Muscle of leg (tissue), 11 donors: Measurements from ENCODE around the gene METTL25. TPM values are rescaled to one million over a fixed set of nuclear protein-coding genes. Genes with fewer than 3 reads are reported as not detected.
A peak's percentile ranks its signal among the peaks of the same experiment; 100 is the strongest.

Source experiments
- DNase-seq: peaks from one replicate; pipeline ENCODE4 v3.0.0; 2013
- H3K27ac ChIP-seq: one replicate; pipeline ENCODE4 v1.5.1; 2013; ENCODE audit warnings: mild to moderate bottlenecking, low read length, control low read depth
- H3K27me3 ChIP-seq: one replicate; pipeline ENCODE4 v1.6.1; 2013; ENCODE audit warnings: low read length; ENCODE audit not compliant: control insufficient read depth, insufficient read depth
- H3K36me3 ChIP-seq: one replicate; pipeline ENCODE4 v1.6.1; 2013; ENCODE audit warnings: low read length; ENCODE audit not compliant: control insufficient read depth, insufficient read depth
- H3K4me1 ChIP-seq: one replicate; pipeline ENCODE4 v1.6.1; 2013; ENCODE audit warnings: low read length; ENCODE audit not compliant: control insufficient read depth, insufficient read depth
- H3K4me3 ChIP-seq: one replicate; pipeline ENCODE4 v1.5.1; 2013; ENCODE audit warnings: low read length, control low read depth
- H3K9me3 ChIP-seq: replicated peaks from 2 replicates; pipeline ENCODE4 v1.6.1; 2013; ENCODE audit warnings: low read depth, low read length; ENCODE audit not compliant: control insufficient read depth
- WGBS: methylation state at CpG from one replicate; pipeline ENCODE4 v1.1.5; 2013; ENCODE audit warnings: missing lambda C conversion rate; ENCODE audit not compliant: insufficient coverage; 5-methylcytosine and 5-hydroxymethylcytosine counted together
- polyA plus RNA-seq, 8 donors: library from polyadenylated mRNA; unstranded; fragments of 120-200 nt; gene quantifications; one replicate each; pipeline versions ENCODE4 v1.2.1 to v1.2.3, GENCODE V29; 2013; ENCODE audit warnings: inconsistent platforms in 1 of 8, low replicate concordance in 1 of 8; ENCODE audit not compliant: insufficient read length in 8 of 8, insufficient read depth in 1 of 8
- total RNA-seq: library from RNA; stranded (reverse); fragments of 120-200 nt; gene quantifications from one replicate; pipeline ENCODE4 v1.2.4, GENCODE V29; 2013

METTL25 gene
- total and polyA plus RNA-seq, 9 donors, result 5.0 to 24.8 (median 7.4) TPM

- Histone ChIP-seq H3K9me3 (no peaks in the 10 kb centered on the region), H3K27ac (no peak overlapping the region), H3K27me3 (no peaks in the 10 kb centered on the region), H3K36me3 (no peaks in the 10 kb centered on the region), H3K4me3 (no peak overlapping the region), H3K4me1 (peaks cover 3% of the 10 kb centered on the region)
- 93% methylated on average over 5 of the region's 5 CpGs for WGBS
- DNase-seq, result no peak
Measured at GRCh38 chr12:82517808-82518207, 159.5 kb downstream of the METTL25 start.

GRCh38 chr12:82519510-82519909, 161.2 kb downstream of the METTL25 start:
- Histone ChIP-seq H3K9me3 (no peaks in the 10 kb centered on the region), H3K27ac (no peak overlapping the region), H3K4me1 (peaks cover 4% of the 10 kb centered on the region), H3K36me3 (no peaks in the 10 kb centered on the region), H3K4me3 (no peak overlapping the region), H3K27me3 (no peaks in the 10 kb centered on the region)
- no peak for DNase-seq

- Histone ChIP-seq H3K4me3 (no peak overlapping the region), H3K9me3 (no peaks in the 10 kb centered on the region), H3K27me3 (no peaks in the 10 kb centered on the region), H3K36me3 (no peaks in the 10 kb centered on the region), H3K27ac (no peak overlapping the region), H3K4me1 (peaks cover 3% of the 10 kb centered on the region)
- WGBS, result 83% methylated on average over 2 of the region's 4 CpGs
- no peak for DNase-seq
Measured at GRCh38 chr12:82522285-82522684, 164.0 kb downstream of the METTL25 start.

- H3K27ac ChIP-seq, result no peak overlapping the region
- no peaks in the 10 kb centered on the region for H3K36me3 ChIP-seq
- no peaks in the 10 kb centered on the region for H3K27me3 ChIP-seq
- peaks cover 3% of the 10 kb centered on the region for H3K4me1 ChIP-seq
- no peaks in the 10 kb centered on the region for H3K9me3 ChIP-seq
- H3K4me3 ChIP-seq, result no peak overlapping the region
- no peak for DNase-seq
Measured at GRCh38 chr12:82522762-82523161, 164.4 kb downstream of the METTL25 start.

- H3K9me3 ChIP-seq, result no peaks in the 10 kb centered on the region
- no peaks in the 10 kb centered on the region for H3K27me3 ChIP-seq
- no peak overlapping the region for H3K4me3 ChIP-seq
- H3K36me3 ChIP-seq, result no peaks in the 10 kb centered on the region
- WGBS, result no CpG with 5 or more reads among the region's 3 CpGs
- peaks cover 3% of the 10 kb centered on the region for H3K4me1 ChIP-seq
- DNase-seq, result no peak
- H3K27ac ChIP-seq, result peak overlapping the region; percentile 56
Measured at GRCh38 chr12:82523996-82524395, 165.7 kb downstream of the METTL25 start.

- Histone ChIP-seq H3K36me3 (no peaks in the 10 kb centered on the region), H3K27me3 (no peaks in the 10 kb centered on the region), H3K4me1 (peaks cover 3% of the 10 kb centered on the region), H3K9me3 (no peaks in the 10 kb centered on the region), H3K27ac (peak overlapping the region; percentile 56), H3K4me3 (no peak overlapping the region)
- no peak for DNase-seq
- no CpG with 5 or more reads among the region's 2 CpGs for WGBS
Measured at GRCh38 chr12:82524641-82525040, 166.3 kb downstream of the METTL25 start.

GRCh38 chr12:82525616-82526015, 167.3 kb downstream of the METTL25 start:
- no CpG with 5 or more reads among the region's 2 CpGs for WGBS
- no peak overlapping the region for H3K27ac ChIP-seq
- peaks cover 3% of the 10 kb centered on the region for H3K4me1 ChIP-seq
- no peaks in the 10 kb centered on the region for H3K27me3 ChIP-seq
- no peak overlapping the region for H3K4me3 ChIP-seq
- no peaks in the 10 kb centered on the region for H3K36me3 ChIP-seq
- no peaks in the 10 kb centered on the region for H3K9me3 ChIP-seq
- DNase-seq, result no peak

- no CpG with 5 or more reads among the region's 5 CpGs for WGBS
- H3K9me3 ChIP-seq, result no peaks in the 10 kb centered on the region
Measured at GRCh38 chr12:82527165-82527780, 168.9 kb downstream of the METTL25 start.

More at GRCh38 chr12:82527165-82527780, 168.9 kb downstream of the METTL25 start:
- Histone ChIP-seq H3K27me3 (no peaks in the 10 kb centered on the region), H3K36me3 (no peaks in the 10 kb centered on the region), H3K4me1 (peaks cover 3% of the 10 kb centered on the region), H3K27ac (no peak overlapping the region), H3K4me3 (no peak overlapping the region)
- peak; percentile 88 for DNase-seq

Other genes with a start within 250 kb of the METTL25 start
- 43.0 TPM for gene CCDC59, start 142 bp upstream of the METTL25 start, total RNA-seq
- 10 to 100 TPM; 35.2 to 46.2 (median 38.6) TPM for gene CCDC59, start 142 bp upstream of the METTL25 start, polyA plus RNA-seq